Measurements from ENCODE around the gene PRKAR2A. TPM values are rescaled to one million over a fixed set of nuclear protein-coding genes. Genes with fewer than 3 reads are reported as not detected.

The PRKAR2A gene
- total and polyA plus RNA-seq, 9 of the 15 experiments (the other 6 are each of a cell fraction or from before 2014, with no cell fraction given) = 15.9 to 84.5 (median 37.6) TPM

DNA sequence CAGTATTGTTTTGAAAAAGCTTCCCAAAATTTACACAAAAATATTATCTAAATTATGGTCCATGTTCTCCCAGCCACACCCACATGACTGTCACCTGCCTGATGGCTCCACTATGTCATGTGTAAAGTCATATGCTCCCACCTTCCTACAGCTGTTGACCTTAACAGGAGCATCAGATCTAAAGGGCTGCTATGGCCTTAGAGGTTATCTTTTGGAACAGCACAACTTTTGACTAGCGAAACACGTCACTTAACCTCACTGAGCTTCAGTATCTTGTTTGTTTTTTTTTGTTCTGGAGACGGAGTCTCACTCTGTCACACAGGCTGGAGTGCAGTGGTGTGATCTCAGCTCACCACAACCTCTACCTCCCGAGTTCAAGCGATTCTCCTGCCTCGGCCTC, 64.4 kb downstream of the PRKAR2A start (continued):
- TF ChIP-seq, protein P1, sequence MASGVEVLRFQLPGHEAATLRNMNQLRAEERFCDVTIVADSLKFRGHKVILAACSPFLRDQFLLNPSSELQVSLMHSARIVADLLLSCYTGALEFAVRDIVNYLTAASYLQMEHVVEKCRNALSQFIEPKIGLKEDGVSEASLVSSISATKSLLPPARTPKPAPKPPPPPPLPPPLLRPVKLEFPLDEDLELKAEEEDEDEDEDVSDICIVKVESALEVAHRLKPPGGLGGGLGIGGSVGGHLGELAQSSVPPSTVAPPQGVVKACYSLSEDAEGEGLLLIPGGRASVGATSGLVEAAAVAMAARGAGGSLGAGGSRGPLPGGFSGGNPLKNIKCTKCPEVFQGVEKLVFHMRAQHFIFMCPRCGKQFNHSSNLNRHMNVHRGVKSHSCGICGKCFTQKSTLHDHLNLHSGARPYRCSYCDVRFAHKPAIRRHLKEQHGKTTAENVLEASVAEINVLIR (CRISPR knock-in tag; IDR thresholded peaks at IDR 0.05) = 0 out of 2 replicates have a peak, but pooled peaks have one; percentile 10
- TF ChIP-seq, protein P2, sequence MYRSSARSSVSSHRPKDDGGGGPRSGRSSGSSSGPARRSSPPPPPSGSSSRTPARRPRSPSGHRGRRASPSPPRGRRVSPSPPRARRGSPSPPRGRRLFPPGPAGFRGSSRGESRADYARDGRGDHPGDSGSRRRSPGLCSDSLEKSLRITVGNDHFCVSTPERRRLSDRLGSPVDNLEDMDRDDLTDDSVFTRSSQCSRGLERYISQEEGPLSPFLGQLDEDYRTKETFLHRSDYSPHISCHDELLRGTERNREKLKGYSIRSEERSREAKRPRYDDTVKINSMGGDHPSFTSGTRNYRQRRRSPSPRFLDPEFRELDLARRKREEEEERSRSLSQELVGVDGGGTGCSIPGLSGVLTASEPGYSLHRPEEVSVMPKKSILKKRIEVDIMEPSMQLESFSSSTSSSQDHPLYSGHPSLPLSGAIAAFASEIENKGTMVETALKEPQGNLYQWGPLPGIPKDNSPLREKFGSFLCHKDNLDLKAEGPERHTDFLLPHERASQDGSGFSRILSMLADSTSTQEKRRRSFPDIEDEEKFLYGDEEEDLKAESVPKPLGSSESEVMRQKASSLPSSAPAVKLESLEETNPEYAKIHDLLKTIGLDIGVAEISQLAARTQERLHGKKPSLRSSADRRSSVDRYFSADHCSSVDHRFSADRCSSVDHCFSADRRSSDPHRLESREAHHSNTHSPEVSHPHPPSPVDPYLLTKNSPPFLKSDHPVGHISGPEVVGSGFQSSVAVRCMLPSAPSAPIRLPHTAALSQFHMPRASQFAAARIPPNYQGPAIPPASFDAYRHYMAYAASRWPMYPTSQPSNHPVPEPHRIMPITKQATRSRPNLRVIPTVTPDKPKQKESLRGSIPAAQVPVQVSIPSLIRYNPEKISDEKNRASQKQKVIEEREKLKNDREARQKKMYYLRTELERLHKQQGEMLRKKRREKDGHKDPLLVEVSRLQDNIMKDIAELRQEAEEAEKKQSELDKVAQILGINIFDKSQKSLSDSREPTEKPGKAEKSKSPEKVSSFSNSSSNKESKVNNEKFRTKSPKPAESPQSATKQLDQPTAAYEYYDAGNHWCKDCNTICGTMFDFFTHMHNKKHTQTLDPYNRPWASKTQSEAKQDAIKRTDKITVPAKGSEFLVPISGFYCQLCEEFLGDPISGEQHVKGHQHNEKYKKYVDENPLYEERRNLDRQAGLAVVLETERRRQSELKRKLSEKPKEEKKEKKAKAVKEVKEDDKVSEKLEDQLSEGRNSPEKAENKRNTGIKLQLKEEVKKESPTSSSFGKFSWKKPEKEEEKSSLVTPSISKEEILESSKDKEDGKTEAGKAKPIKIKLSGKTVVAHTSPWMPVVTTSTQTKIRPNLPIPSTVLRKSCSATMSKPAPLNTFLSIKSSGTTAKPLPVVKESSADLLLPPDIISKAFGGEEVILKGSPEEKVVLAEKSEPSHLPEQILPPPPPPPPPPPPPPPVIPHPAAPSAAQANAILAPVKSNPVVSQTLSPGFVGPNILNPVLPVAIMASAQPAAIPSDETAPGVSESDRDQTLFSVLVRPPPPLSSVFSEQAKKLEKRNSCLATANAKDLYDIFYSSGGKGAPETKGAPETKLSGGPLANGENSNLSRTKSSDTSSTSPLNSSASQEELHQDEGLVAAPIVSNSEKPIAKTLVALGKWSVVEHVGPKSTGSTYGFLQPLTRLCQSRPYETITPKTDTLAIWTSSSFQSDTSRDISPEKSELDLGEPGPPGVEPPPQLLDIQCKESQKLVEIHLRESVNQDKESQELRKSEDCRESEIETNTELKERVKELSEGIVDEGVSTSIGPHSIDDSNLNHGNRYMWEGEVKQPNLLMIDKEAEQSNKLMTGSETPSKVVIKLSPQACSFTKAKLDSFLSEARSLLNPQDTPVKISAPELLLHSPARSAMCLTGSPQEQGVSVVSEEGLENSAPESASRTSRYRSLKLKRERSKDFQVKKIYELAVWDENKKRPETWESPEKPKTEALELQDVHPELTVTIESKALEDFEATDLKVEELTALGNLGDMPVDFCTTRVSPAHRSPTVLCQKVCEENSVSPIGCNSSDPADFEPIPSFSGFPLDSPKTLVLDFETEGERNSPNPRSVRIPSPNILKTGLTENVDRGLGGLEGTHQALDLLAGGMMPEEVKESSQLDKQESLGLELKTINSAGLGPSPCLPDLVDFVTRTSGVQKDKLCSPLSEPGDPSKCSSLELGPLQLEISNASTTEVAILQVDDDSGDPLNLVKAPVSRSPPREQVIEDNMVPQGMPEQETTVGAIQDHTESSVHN (IDR thresholded peaks at IDR 0.05; ENCODE audit: borderline replicate concordance in 1 of 2, low read depth in 1 of 2) = 0 out of 4 replicates have a peak, but pooled peaks of 1 of the 2 experiments have one; percentile 43
- TF ChIP-seq TAF9B (IDR thresholded peaks at IDR 0.05; ENCODE audit: partially characterized antibody) (peak; percentile 73), CXXC5 (CRISPR knock-in tag; IDR thresholded peaks at IDR 0.05) (peak; percentile 20; the same call in 1 of the 2 replicates), SMARCA4 (IDR thresholded peaks at IDR 0.05) (no peak), ZNF766 (CRISPR knock-in tag; conservative IDR thresholded peaks at IDR 0.05) (no peak), SAP30 (IDR thresholded peaks at IDR 0.05; ENCODE audit: borderline replicate concordance, insufficient read depth, low read depth, low read length, poor library complexity, severe bottlenecking) (no peak), NR3C1 (CRISPR knock-in tag; IDR thresholded peaks at IDR 0.05) (no peak), TAL1 (IDR thresholded peaks at IDR 0.05) (peak; percentile 51; the same call in 1 of the 2 replicates)
- TF ChIP-seq, protein P3, sequence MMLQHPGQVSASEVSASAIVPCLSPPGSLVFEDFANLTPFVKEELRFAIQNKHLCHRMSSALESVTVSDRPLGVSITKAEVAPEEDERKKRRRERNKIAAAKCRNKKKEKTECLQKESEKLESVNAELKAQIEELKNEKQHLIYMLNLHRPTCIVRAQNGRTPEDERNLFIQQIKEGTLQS (IDR thresholded peaks at IDR 0.05) = no peak
- TF ChIP-seq, protein P3 (CRISPR knock-in tag; conservative IDR thresholded peaks at IDR 0.05) = no peak
- TF ChIP-seq, protein P4, sequence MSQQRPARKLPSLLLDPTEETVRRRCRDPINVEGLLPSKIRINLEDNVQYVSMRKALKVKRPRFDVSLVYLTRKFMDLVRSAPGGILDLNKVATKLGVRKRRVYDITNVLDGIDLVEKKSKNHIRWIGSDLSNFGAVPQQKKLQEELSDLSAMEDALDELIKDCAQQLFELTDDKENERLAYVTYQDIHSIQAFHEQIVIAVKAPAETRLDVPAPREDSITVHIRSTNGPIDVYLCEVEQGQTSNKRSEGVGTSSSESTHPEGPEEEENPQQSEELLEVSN (IDR thresholded peaks at IDR 0.05; ENCODE audit: borderline replicate concordance in 1 of 2, extremely low read depth in 1 of 2, insufficient read depth in 1 of 2, insufficient read length in 1 of 2, low read depth in 1 of 2, low read length in 1 of 2, poor library complexity in 1 of 2, severe bottlenecking in 1 of 2) = no peak
- TF ChIP-seq, protein P5, sequence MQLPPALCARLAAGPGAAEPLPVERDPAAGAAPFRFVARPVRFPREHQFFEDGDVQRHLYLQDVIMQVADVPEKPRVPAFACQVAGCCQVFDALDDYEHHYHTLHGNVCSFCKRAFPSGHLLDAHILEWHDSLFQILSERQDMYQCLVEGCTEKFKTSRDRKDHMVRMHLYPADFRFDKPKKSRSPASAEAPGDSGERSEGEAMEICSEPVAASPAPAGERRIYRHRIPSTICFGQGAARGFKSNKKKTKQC (CRISPR knock-in tag; IDR thresholded peaks at IDR 0.05) = no peak

Data from K562 (cell line).